Measurements from ENCODE around the gene ABCB9. TPM values are rescaled to one million over a fixed set of nuclear protein-coding genes. Genes with fewer than 3 reads are reported as not detected.

The ABCB9 gene
- polyA plus RNA-seq, 1 donor from 2014 or later: 19.7 TPM

DNA sequence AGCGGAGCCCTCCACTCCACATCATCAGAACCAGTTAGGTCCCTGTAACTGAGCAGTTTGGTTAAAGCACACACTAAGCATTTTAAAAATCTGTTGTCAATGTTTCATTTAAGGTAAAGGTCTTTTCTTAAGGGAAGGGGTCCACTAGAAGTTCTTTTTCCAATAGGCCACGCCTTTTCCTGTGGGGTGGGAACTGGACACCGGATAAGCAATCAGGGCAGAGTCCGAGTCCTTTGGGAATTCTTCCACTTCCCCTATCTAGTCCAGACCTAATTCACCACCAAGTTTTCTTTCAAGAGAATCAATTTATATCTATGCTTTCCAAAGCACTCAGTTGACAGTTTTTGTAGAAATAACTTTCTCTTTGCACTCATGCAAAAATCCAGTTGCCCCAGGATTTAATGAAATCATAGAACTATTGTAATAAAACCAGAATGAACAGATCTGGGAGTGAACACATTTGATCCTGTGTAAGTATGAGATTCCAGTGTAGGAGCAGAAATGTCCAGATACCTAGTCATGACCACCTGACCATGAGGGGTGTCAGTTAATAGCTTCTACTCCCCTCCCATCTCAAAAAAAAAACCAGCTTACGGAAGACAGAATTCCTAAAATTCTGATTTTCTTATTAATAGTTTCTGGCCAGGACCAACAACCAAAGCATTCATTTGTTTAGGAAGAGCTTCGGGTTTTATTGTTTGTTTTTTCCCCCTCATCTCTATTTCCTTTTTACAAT is 82.0 kb downstream of the ABCB9 start:
- H3K79me2 ChIP-seq (replicated peaks; ENCODE audit: insufficient read depth, low read length): peaks cover 74% of the 10 kb centered on the region

DNA sequence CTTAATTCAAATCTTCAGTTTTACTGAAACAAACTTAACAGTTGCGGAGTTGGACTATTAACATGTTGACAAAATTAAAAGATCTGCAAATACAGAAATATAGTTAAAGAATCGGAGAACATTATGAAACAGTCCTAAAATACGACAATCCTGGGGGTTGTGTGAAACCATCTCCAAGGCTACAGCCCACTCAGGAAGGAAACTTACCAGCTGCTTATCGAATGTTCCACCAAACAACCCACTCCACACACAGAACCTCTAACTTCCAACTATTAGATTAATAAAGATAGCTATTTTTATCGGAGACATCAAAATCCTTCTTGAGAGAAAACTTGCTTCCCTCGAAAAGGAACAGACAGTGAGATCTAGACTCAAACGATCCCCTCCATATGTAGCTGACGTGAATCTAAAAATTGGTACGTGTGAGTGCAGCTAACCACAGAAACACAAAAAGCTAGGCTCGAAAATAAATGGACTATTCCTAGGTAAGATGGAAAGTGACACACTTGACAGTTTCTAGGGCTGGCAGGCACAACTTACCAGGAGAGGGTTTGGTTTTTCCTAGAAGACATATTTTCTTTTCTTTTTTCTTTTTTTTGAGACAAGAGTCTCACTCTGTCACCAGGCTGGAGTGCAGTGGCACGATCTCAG is 83.2 kb downstream of the ABCB9 start:
- Histone ChIP-seq H3K79me2 (replicated peaks; ENCODE audit: insufficient read depth, low read length) (peaks cover 65% of the 10 kb centered on the region), H3K4me3 (ENCODE audit: low read length) (no peak overlapping the region), H2AFZ (ENCODE audit: low read depth, low read length) (no peak overlapping the region), H3K9ac (ENCODE audit: low read length) (no peak overlapping the region), H3K9me2 (ENCODE audit: insufficient read depth, low read length) (no peaks in the 10 kb centered on the region), H3K27me3 (ENCODE audit: insufficient read depth, low read depth, low read length) (no peaks in the 10 kb centered on the region), H3K4me2 (ENCODE audit: low read length) (no peak overlapping the region), H3F3A (ENCODE audit: insufficient read depth, low read length, poor library complexity, severe bottlenecking) (peaks cover 4% of the 10 kb centered on the region), H3K36me3 (ENCODE audit: insufficient read depth, low read length) (no peaks in the 10 kb centered on the region), H4K20me1 (ENCODE audit: insufficient read depth) (no peaks in the 10 kb centered on the region), H3K27ac (ENCODE audit: low read length) (no peak overlapping the region), H3K9me3 (ENCODE audit: low read length) (no peaks in the 10 kb centered on the region)
- TF ChIP-seq SMC3 (conservative IDR thresholded peaks at IDR 0.05; ENCODE audit: poor library complexity) (no peak), RAD21 (conservative IDR thresholded peaks at IDR 0.05) (no peak), POLR2AphosphoS5 (IDR thresholded peaks at IDR 0.05) (no peak)

More for the DNA sequence above, 82.0 kb downstream of the ABCB9 start:
- no peak overlapping the region for H2AFZ ChIP-seq (ENCODE audit: low read depth, low read length)
- H3K9ac ChIP-seq (ENCODE audit: low read length): no peak overlapping the region
- H3K9me2 ChIP-seq (ENCODE audit: insufficient read depth, low read length): no peaks in the 10 kb centered on the region
- H3K27ac ChIP-seq (ENCODE audit: low read length): no peak overlapping the region
- H3F3A ChIP-seq (ENCODE audit: insufficient read depth, low read length, poor library complexity, severe bottlenecking): peaks cover 4% of the 10 kb centered on the region
- no peak overlapping the region for H3K4me3 ChIP-seq (ENCODE audit: low read length)
- H3K9me3 ChIP-seq (ENCODE audit: low read length): no peaks in the 10 kb centered on the region
- H3K4me2 ChIP-seq (ENCODE audit: low read length): no peak overlapping the region
- TF ChIP-seq MXI1 (conservative IDR thresholded peaks at IDR 0.05; ENCODE audit: poor library complexity, severe bottlenecking) (no peak), SMC3 (conservative IDR thresholded peaks at IDR 0.05; ENCODE audit: poor library complexity) (no peak), EP300 (conservative IDR thresholded peaks at IDR 0.05; ENCODE audit: poor library complexity, severe bottlenecking) (no peak), EZH2 (IDR thresholded peaks at IDR 0.05; ENCODE audit: borderline replicate concordance, insufficient read depth, low read length, poor library complexity, severe bottlenecking) (no peak), TAF1 (IDR thresholded peaks at IDR 0.05; ENCODE audit: low read depth) (no peak), POLR2AphosphoS5 (IDR thresholded peaks at IDR 0.05) (no peak), RAD21 (conservative IDR thresholded peaks at IDR 0.05) (no peak)
- TF ChIP-seq, protein P1, sequence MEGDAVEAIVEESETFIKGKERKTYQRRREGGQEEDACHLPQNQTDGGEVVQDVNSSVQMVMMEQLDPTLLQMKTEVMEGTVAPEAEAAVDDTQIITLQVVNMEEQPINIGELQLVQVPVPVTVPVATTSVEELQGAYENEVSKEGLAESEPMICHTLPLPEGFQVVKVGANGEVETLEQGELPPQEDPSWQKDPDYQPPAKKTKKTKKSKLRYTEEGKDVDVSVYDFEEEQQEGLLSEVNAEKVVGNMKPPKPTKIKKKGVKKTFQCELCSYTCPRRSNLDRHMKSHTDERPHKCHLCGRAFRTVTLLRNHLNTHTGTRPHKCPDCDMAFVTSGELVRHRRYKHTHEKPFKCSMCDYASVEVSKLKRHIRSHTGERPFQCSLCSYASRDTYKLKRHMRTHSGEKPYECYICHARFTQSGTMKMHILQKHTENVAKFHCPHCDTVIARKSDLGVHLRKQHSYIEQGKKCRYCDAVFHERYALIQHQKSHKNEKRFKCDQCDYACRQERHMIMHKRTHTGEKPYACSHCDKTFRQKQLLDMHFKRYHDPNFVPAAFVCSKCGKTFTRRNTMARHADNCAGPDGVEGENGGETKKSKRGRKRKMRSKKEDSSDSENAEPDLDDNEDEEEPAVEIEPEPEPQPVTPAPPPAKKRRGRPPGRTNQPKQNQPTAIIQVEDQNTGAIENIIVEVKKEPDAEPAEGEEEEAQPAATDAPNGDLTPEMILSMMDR (IDR thresholded peaks at IDR 0.05; ENCODE audit: poor library complexity, severe bottlenecking): no peak
- TF ChIP-seq, protein P2, sequence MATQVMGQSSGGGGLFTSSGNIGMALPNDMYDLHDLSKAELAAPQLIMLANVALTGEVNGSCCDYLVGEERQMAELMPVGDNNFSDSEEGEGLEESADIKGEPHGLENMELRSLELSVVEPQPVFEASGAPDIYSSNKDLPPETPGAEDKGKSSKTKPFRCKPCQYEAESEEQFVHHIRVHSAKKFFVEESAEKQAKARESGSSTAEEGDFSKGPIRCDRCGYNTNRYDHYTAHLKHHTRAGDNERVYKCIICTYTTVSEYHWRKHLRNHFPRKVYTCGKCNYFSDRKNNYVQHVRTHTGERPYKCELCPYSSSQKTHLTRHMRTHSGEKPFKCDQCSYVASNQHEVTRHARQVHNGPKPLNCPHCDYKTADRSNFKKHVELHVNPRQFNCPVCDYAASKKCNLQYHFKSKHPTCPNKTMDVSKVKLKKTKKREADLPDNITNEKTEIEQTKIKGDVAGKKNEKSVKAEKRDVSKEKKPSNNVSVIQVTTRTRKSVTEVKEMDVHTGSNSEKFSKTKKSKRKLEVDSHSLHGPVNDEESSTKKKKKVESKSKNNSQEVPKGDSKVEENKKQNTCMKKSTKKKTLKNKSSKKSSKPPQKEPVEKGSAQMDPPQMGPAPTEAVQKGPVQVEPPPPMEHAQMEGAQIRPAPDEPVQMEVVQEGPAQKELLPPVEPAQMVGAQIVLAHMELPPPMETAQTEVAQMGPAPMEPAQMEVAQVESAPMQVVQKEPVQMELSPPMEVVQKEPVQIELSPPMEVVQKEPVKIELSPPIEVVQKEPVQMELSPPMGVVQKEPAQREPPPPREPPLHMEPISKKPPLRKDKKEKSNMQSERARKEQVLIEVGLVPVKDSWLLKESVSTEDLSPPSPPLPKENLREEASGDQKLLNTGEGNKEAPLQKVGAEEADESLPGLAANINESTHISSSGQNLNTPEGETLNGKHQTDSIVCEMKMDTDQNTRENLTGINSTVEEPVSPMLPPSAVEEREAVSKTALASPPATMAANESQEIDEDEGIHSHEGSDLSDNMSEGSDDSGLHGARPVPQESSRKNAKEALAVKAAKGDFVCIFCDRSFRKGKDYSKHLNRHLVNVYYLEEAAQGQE (IDR thresholded peaks at IDR 0.05; ENCODE audit: borderline replicate concordance): no peak
- H3K36me3 ChIP-seq (ENCODE audit: insufficient read depth, low read length): no peaks in the 10 kb centered on the region
- no peaks in the 10 kb centered on the region for H4K20me1 ChIP-seq (ENCODE audit: insufficient read depth)
- H3K27me3 ChIP-seq (ENCODE audit: insufficient read depth, low read depth, low read length): no peaks in the 10 kb centered on the region
